NB4 (cell line): Measurements from ENCODE around the gene PRIMA1.

Experiments
- POLR2A ChIP-seq: IDR thresholded peaks from 2 replicates; pipeline ENCODE4 v1.6.1; 2011; ENCODE audit warnings: mild to moderate bottlenecking; ENCODE audit not compliant: insufficient read length; ENCODE audit errors: extremely low read depth
- TF ChIP-seq, protein P1 (sequence below): IDR thresholded peaks from one replicate; pipeline ENCODE4 v1.5.1; 2012; ENCODE audit warnings: low read depth, low read length
- TF ChIP-seq, protein P2 (sequence below): IDR thresholded peaks from 2 replicates; pipeline ENCODE4 v1.6.1; 2011; ENCODE audit warnings: low read depth, low read length

DNA sequence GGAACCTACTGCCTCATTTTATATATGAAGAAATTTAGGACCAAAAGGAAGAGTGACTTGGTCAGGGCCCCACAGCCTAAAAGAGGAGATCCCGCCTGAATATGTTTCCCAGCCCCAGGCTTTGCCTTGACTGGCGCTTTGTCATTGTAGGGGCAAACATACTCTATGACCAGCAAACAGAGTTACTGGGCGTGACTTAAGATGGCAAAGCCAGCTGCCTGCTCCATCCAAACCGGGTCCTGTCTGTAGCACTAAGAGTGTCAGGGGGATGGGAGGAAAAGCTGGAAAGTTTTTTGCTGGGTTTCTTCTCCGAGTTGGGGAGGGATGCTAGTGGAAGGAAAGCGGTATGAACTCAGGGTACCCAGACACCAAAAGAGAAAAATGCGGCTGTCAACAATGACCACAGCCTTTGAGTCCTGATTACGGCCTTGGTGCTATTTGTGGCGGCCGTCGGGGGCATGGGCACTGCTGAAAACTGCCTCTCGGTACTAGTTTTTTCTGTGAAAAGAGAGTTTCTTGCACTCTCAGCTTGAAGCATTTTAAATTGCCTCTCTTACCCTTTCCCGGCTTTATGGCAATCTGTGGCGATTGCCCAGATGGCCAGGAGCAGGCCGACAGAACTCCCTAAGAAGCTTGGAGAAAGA, 82.7 kb downstream of the PRIMA1 start:
- TF ChIP-seq, protein P1, sequence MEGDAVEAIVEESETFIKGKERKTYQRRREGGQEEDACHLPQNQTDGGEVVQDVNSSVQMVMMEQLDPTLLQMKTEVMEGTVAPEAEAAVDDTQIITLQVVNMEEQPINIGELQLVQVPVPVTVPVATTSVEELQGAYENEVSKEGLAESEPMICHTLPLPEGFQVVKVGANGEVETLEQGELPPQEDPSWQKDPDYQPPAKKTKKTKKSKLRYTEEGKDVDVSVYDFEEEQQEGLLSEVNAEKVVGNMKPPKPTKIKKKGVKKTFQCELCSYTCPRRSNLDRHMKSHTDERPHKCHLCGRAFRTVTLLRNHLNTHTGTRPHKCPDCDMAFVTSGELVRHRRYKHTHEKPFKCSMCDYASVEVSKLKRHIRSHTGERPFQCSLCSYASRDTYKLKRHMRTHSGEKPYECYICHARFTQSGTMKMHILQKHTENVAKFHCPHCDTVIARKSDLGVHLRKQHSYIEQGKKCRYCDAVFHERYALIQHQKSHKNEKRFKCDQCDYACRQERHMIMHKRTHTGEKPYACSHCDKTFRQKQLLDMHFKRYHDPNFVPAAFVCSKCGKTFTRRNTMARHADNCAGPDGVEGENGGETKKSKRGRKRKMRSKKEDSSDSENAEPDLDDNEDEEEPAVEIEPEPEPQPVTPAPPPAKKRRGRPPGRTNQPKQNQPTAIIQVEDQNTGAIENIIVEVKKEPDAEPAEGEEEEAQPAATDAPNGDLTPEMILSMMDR, result no peak
- TF ChIP-seq POLR2A, result no peak
- TF ChIP-seq, protein P2, sequence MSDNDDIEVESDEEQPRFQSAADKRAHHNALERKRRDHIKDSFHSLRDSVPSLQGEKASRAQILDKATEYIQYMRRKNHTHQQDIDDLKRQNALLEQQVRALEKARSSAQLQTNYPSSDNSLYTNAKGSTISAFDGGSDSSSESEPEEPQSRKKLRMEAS, result no peak
